HG03280 (cell line): ENCODE measurements around the gene WWOX.

Experiments
- ATAC-seq: cut with Tn5 transposase; IDR thresholded peaks from one replicate; pipeline ENCODE4 v1.9.1; 2021; ENCODE audit warnings: mild to moderate bottlenecking, moderate library complexity; ENCODE audit not compliant: unreplicated experiment

WWOX gene

GRCh38 chr16:78552716-78553115, 453.3 kb downstream of the WWOX start:
- no peak for ATAC-seq

GRCh38 chr16:78553268-78554039, 454.0 kb downstream of the WWOX start:
- ATAC-seq: no peak

- no peak for ATAC-seq
Observed at GRCh38 chr16:78556421-78556820, 457.0 kb downstream of the WWOX start.

GRCh38 chr16:78560997-78561396, 461.5 kb downstream of the WWOX start:
- no peak for ATAC-seq

GRCh38 chr16:78562111-78562510, 462.7 kb downstream of the WWOX start:
- ATAC-seq: no peak

DNA sequence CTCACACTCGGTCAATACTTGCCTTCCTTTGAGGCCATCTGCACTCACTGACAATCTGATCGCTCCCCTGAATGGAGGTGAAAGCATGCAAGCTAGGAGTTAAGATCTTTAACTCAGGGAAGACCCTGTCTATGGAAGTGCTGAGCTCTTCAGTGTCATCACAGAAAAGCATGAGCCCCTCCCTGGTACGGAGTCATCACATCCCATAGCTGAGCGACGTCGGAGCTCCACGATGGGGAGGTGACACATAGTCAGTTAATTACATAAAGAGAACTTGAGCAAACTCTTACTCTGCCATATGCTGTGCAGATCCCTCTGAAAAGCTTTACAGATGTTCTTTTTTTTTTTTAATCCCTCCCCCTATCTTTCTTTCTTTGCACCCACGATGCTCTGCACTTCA, 463.2 kb downstream of the WWOX start:
- no peak for ATAC-seq

DNA sequence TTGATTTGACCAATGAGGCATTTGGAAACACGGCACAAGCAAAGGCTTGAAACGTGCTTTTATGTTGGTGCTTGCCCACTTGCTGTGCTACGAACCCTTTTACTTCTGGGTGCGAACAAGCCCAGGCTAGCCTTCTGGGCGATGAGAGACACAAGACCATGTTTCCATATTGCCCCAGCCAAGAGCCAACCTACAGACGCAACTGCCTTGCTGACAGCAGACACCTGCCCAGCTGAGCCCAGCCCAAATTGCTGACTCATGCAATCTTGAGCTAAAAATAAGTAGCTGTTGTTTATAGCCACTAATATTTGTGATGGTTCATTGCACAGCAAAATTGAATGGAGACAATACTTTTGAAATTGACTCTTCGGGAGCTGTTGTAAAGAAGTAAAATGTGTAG, 464.5 kb downstream of the WWOX start:
- ATAC-seq: no peak

DNA sequence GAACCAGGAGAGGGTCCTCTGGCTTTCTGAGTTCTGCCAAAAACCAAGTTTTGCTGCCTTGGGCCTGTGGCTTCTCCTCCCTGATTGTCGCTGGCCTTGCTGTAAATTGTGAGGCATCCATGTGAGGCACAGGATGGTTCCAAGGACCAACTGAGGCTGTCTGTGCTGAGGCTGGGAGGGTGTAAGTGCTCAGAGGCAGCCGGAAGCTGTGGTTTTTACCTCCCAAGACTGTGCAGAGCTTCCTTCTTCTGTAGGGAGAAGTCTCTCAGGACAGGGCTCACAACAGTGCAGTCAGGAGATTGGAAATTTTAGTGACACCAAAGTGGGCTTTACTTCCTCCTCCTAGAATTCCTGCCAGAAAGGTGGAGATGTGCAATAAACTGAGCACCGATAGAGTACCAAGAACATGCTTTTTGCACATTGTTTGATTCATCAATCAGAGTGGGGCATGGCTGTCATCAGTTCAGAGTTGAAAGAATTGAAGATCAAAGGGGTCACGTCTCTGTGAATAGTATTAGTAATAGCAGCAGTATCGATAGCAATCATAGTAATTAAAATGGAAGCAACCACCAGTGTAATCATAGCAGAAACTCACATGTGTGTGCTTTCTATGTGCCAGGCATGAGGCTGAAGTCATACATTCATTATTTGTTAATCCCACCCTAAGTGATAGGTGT, 467.1 kb downstream of the WWOX start:
- no peak for ATAC-seq

GRCh38 chr16:78570399-78571141, 471.1 kb downstream of the WWOX start:
- no peak for ATAC-seq

DNA sequence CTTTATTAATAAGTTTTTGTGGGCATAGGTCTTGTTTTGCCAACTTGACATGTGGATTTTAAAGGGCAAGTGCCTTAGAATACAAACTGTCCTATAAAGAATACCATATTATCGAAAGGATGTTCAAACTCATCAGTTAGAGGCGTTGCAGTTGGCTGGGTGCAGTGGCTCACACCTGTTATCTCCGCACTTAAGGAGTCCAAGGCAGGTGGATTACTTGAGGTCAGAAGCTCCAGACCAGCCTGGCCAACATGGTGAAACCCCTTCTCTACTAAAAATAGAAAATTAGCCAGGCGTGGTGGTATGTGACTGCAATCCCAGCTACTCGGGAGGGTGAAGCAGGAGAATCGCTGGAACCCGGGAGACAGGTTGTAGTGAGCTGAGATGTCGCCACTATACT, 472.0 kb downstream of the WWOX start:
- ATAC-seq: no peak

DNA sequence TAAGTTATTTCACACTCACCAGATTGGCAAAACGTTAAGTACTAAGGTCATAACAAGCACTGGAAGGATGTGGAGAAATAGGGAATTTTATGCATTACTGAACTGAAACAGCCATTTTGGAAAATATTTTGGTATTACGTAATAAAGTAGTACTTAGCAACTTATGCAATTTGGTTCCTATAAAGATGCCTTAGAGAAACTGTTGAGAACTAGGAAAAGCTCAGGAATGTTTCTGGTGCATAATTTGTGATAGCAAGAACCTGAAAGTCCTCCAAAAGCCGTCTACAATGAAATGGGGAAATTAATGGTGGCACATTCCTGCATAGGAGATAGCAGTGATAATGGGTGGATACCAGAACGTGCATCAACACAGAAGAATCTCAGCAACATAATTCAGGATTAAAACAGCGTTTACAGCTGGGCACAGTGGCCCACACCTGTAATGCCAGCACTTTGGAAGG, 472.5 kb downstream of the WWOX start:
- ATAC-seq: no peak

DNA sequence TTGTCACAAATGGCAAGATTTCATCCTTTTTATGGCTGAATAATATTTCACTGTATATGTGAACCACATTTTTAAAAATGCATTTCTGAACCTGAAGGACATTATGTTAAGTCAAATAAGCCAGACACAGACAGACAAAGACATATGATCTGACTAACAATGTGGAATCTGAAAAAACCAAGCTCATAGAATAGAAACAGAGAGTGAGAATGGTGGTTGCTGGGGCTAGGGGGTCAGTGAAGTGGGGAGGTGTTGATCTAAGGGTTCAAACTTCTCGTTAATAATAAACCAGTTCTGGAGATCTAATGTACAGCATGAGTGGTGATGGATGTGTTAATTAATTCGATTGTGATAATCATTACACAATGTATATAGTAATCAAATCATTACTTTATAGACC, 475.1 kb downstream of the WWOX start:
- ATAC-seq: no peak

DNA sequence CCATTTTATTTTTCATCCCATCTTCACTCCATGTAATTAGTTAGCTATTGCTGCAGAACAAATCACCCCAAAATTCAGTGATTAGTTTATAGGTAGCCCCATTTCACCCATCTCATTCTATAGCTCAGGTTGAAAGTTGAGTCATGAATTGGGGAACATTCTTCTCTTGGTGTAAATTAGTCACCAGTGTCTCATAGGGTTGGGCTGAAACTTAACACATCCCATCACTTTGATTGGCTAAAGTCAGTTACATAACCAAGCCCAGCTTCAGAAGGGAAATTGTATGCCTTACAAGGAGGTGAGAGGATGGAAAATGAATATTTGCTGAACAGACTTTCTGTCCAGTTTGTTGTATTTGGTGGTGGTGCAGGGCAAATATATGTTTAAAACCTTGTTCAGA, 477.5 kb downstream of the WWOX start:
- no peak for ATAC-seq

DNA sequence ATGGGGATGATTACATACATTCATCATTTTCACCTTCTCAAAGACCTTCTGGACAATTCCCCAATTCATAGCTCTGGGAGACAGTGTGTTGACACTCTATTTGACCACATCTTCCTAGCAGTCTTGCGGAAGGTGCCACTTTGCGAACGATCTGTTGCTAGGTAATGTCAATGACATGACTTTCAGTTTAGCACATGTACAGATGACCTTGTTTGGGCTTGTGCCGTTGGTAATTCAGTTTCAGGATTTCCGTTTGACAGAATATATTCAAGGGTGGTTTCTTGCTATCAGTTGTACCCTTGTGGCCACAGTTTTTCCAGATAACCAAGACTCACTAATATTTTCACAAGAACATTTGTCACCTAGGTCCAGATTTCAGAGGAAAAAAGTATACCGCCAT, 478.2 kb downstream of the WWOX start:
- ATAC-seq: no peak

GRCh38 chr16:78579020-78579419, 479.6 kb downstream of the WWOX start:
- no peak for ATAC-seq

GRCh38 chr16:78583441-78583840, 484.0 kb downstream of the WWOX start:
- no peak for ATAC-seq

DNA sequence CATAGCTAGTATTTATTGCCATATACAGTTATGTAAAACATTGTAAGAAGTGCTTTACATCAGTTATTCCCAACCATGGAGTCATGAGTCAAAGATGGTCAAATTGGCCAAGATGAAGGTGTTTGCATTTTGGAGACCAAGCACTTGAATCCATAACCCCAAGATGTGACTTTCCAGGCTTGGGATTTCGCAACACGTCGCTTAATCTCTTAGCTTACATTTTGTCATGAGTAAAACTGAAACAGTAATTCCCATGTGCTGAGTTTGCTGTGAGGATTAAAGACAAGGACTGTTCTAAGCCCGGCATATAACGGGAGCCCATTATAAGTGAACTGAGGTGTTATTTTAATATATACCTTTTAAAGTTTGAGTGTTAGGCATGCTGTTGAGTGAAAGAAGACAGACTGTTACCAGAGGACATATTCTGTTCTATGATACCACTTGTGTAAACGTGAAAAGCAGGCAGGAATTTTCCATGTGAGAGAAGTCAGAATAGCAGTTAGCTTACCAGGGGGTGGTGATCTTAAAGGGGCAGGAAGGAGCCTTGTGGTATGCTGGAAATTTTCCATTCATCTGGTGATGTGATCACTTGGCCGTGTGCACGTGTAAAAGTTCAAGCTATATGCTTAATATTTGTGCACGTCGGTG, 484.9 kb downstream of the WWOX start:
- ATAC-seq: no peak

DNA sequence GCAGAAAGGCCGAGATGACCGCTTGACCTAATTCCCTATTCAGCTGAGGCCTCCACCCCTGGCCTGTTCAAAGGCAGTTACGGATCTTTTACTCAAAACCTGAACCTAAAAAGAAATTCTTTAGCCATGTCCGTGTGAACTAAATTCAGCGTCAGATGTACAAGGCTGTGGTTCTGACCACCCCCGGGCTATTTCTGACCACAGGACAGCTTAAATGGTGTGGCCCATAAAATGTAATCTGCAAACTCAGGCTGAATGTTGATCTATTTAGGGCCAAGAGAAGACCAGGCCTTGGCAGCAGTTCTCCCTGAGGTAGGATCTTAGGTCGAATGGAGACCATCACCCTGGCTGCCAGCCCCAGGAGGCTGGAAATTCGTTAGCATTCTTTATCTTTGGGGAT, 485.5 kb downstream of the WWOX start:
- no peak for ATAC-seq

DNA sequence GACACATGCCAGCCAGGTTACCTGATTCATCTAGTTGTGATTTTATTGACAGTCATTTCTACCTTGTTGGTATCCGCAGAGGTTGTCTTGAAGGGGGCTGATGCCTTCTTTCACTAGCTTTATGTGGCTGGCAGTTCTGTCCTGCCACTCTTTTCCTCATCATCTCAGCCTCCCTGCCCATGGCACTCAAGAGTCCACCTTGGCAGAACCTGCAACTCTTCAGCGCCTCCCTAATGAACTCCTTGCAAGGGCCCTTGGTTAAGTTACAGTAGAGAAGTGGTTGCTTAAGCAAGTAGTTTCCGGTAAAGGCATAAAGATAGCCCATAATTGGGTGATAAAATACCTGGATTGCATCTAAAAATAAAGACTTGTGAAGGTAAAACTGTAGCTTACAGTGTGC, 489.9 kb downstream of the WWOX start:
- ATAC-seq: no peak

DNA sequence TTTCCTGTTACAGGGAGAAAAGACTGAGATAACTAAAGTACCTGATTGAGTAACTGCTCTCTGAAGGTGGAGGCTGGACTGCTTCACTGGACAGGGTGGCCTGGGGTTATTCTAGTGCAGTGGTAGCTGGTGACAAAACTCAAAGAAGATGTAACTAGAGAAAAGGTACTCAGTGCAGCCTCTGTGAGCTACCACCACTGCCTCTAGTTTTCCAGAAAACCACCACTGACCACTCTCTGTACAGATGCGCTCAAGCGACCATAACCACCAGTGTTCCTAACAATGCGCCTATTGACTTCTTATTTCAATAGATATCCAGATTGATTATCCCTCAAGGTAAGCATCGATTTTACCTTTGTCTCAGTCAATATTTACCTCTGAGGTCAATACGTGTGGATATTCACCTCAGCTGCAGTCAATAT, 492.2 kb downstream of the WWOX start:
- ATAC-seq: no peak

DNA sequence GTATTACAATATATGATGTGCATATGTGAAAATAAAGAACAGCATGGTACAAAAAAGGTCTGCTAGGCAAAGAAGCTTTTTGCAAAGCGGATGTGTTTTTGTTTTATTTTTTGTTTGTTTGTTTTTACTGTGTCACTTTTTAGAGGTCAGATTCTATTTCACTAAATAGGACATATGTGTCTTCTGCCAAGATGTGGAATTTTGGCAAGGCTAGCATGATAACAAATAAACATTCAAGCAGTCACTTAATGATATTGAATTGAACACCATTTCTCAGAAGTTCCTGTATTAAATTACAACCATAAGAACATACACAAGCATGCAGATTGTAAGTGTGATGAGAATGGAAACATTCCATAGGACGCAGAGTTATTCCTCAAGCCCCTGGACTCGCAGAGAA, 492.7 kb downstream of the WWOX start:
- no peak for ATAC-seq
